Keratinocyte (primary cell): ENCODE results near the gene PTGR3.
A peak's percentile ranks its signal among the peaks of the same experiment; 100 is the strongest.

Experiments
- CTCF ChIP-seq, 3 experiments: IDR thresholded peaks in 1 of 3; conservative IDR thresholded peaks in 1 of 3; optimal IDR thresholded peaks in 1 of 3; 2 replicates in 2 of 3; 3 replicates in 1 of 3; pipeline versions ENCODE3 to v1.5.1; 2011; ENCODE audit warnings: low read length in 3 of 3, mild to moderate bottlenecking in 3 of 3, moderate library complexity in 2 of 3, control low read depth in 1 of 3, inconsistent platforms in 1 of 3; ENCODE audit not compliant: insufficient read depth in 2 of 3; ENCODE audit errors: extremely low read depth in 1 of 3
- EZH2 ChIP-seq: IDR thresholded peaks from one replicate; pipeline ENCODE4 v1.6.1; 2012; ENCODE audit warnings: inconsistent platforms, mild to moderate bottlenecking, low read length, moderate library complexity

GRCh38 chr18:75244351-75245313 lies 35.7 kb upstream of the PTGR3 start:
- TF ChIP-seq CTCF (optimal IDR thresholded peaks at IDR 0.05 in 1 of 3, IDR thresholded peaks at IDR 0.05 in 1 of 3, conservative IDR thresholded peaks at IDR 0.05 in 1 of 3; ENCODE audit: extremely low read depth in 1 of 3, insufficient read depth in 2 of 3, low read length in 3 of 3) (peak in 2 of 3 experiments; percentile 30 to 49), EZH2 (no peak)
